K562 (cell line): ENCODE data around the gene DTX2. TPM values are rescaled to one million over a fixed set of nuclear protein-coding genes. Genes with fewer than 3 reads are reported as not detected.
"Not testable (repeated sequence)": the region's sequence is repeated elsewhere in the genome, so short reads cannot be mapped to it uniquely, and the experiment has no call there.

ENCODE experiments used
- ATAC-seq: fragments of 200-7000 bp; cut with Tn5 transposase; 3 replicates; pipeline ENCODE4 v1.9.1; 2020; ENCODE audit warnings: moderate library complexity
- BruUV-seq: library from RNA; stranded (reverse); fragments of 400-500 nt; replicated peaks from 2 replicates; lab custom pipeline; 2021; lab: Mats Ljungman, UMichigan
- CTCF ChIA-PET: fragments of 300-600 bp; formaldehyde crosslinking; extraction: SDS; loops from one replicate; lab custom pipeline; 2021; ENCODE audit warnings: low intra/inter-chr PET ratio; lab: Yijun Ruan, JAX
- POLR2A ChIA-PET: fragments of 300-600, 350-650 bp; sonication (Branson Sonifier 250); formaldehyde crosslinking; extraction: SDS; loops from one replicate; lab custom pipeline; 2021; ENCODE audit warnings: antibody characterized with exemption, inconsistent platforms; lab: Yijun Ruan, JAX
- DNase-seq, 4 experiments: peaks; one replicate each; pipeline versions ENCODE4 v3.0.0 to v3.0.0-alpha.2; 2011 to 2018; ENCODE audit warnings: low spot score in 3 of 4, mixed read lengths in 3 of 4; ENCODE audit errors: extremely low read depth in 1 of 4
- FAIRE-seq: peaks from 2 replicates; lab custom pipeline; 2011; peaks lifted over from hg19 to GRCh38; lab: Jason Lieb, UNC
- H2AFZ ChIP-seq: 2 replicates; pipeline ENCODE4 v1.6.0; 2011; ENCODE audit warnings: low read depth, low read length, control low read depth, inconsistent platforms
- H3K27ac ChIP-seq: fragments of 200-600 bp; 3 replicates; pipeline ENCODE4 v1.8.0; 2011; ENCODE audit warnings: low read depth, mild to moderate bottlenecking, control low read depth, inconsistent platforms, low read length, moderate library complexity, mixed read lengths; ENCODE audit errors: extremely low read depth
- H3K27me3 ChIP-seq, 2 experiments: fragments of 300-600 bp in 1 of 2; 2 replicates in 1 of 2; 3 replicates in 1 of 2; pipeline versions ENCODE4 v1.6.0 to v1.8.0; 2011; ENCODE audit warnings: inconsistent platforms in 2 of 2, low read length in 2 of 2, mild to moderate bottlenecking in 1 of 2, mixed read lengths in 1 of 2, moderate library complexity in 1 of 2; ENCODE audit not compliant: control insufficient read depth in 2 of 2, insufficient read depth in 2 of 2
- H3K36me3 ChIP-seq: fragments of 300-600 bp; 3 replicates; pipeline ENCODE4 v1.8.0; 2011; ENCODE audit warnings: mild to moderate bottlenecking, low read length, inconsistent platforms; ENCODE audit not compliant: control insufficient read depth, insufficient read depth
- H3K4me1 ChIP-seq, 2 experiments: fragments of 200-600 bp in 1 of 2; replicated peaks in 1 of 2; 2 replicates in 1 of 2; 3 replicates in 1 of 2; pipeline versions ENCODE4 v1.5.1 to v1.8.0; 2011; ENCODE audit warnings: inconsistent platforms in 2 of 2, low read length in 2 of 2, mild to moderate bottlenecking in 1 of 2, mixed read lengths in 1 of 2, moderate library complexity in 1 of 2; ENCODE audit not compliant: control insufficient read depth in 2 of 2, insufficient read depth in 2 of 2
- H3K4me2 ChIP-seq: 2 replicates; pipeline ENCODE4 v1.6.1; 2011; ENCODE audit warnings: low read length, control low read depth, inconsistent platforms, mixed read lengths; ENCODE audit not compliant: insufficient read depth
- H3K4me3 ChIP-seq: fragments of 200-600 bp; sonication (generic), shearing (Covaris generic); 2 replicates; pipeline ENCODE4 v1.5.1; 2016; ENCODE audit warnings: control low read depth, inconsistent platforms
- H3K79me2 ChIP-seq: fragments of 200-600 bp; 3 replicates; pipeline ENCODE4 v1.8.0; 2011; ENCODE audit warnings: low read length, inconsistent platforms; ENCODE audit not compliant: control insufficient read depth, insufficient read depth
- H3K9ac ChIP-seq, 2 experiments: 2 replicates each; pipeline versions ENCODE4 v1.6.0 to v1.6.1; 2011; ENCODE audit warnings: low read depth in 2 of 2, low read length in 2 of 2, control low read depth in 1 of 2, inconsistent platforms in 1 of 2, mild to moderate bottlenecking in 1 of 2, mixed read lengths in 1 of 2; ENCODE audit not compliant: insufficient read depth in 1 of 2
- H3K9me1 ChIP-seq: one replicate; pipeline ENCODE4 v1.6.0; 2011; ENCODE audit warnings: inconsistent platforms, mild to moderate bottlenecking, low read length, moderate library complexity; ENCODE audit not compliant: control insufficient read depth, insufficient read depth
- H3K9me3 ChIP-seq: replicated peaks from 2 replicates; pipeline ENCODE4 v1.5.1; 2011; ENCODE audit warnings: low read depth, low read length, inconsistent platforms; ENCODE audit not compliant: control insufficient read depth, insufficient read depth
- H4K20me1 ChIP-seq: replicated peaks from 2 replicates; pipeline ENCODE4 v1.6.1; 2011; ENCODE audit warnings: low read length, inconsistent platforms, mixed read lengths; ENCODE audit not compliant: control insufficient read depth, insufficient read depth
- WGBS: fragments of 100-300 bp; shearing (Covaris generic); methylation state at CpG from one replicate; pipeline ENCODE4 v1.1.6; 2016; ENCODE audit warnings: low coverage, mixed read lengths; ENCODE audit not compliant: insufficient coverage; ENCODE audit errors: missing lambda C conversion rate; 5-methylcytosine and 5-hydroxymethylcytosine counted together
- in situ Hi-C: fragments of 300-500 bp; cut with MboI; formaldehyde crosslinking; loops from 4 replicates; pipeline ENCODE4 v1.15.0; 2018; ENCODE audit warnings: inconsistent platforms, mixed read lengths
- intact Hi-C: fragments of 100-400 bp; cut with micrococcal nuclease; formaldehyde crosslinking; loops from 2 replicates; pipeline ENCODE4 v1.14.2; 2022
- polyA plus RNA-seq, 8 experiments: library from polyadenylated mRNA; depleted of rRNA in 4 of 8; stranded (reverse) in 5 of 8; unstranded in 3 of 8; fragments of >200 nt; fragmentation: Nextera tagmentation in 2 of 8; fragmentation: Illumina TruSeq in 1 of 8; extraction: Ambion mirVana in 2 of 8; extraction: Trizol in 1 of 8; gene quantifications; 2 replicates each; pipeline versions ENCODE4 v1.2.1 to v1.2.3, GENCODE V29; 2011 to 2014; ENCODE audit warnings: inconsistent platforms in 1 of 8, missing spikeins in 1 of 8
- total RNA-seq, 7 experiments: library from RNA; depleted of rRNA in 6 of 7; stranded (reverse); fragments of >200 nt in 6 of 7; fragmentation: Illumina TruSeq in 2 of 7; extraction: Trizol in 2 of 7; gene quantifications; 2 replicates each; pipeline versions ENCODE4 v1.2.1 to v1.2.3, GENCODE V29; 2011 to 2021; ENCODE audit warnings: low replicate concordance in 1 of 7

Gene DTX2
- total and polyA plus RNA-seq, 9 of the 15 experiments (the other 6 are each of a cell fraction or from before 2014, with no cell fraction given), result 0.20 to 31.5 (median 9.8) TPM

DNA sequence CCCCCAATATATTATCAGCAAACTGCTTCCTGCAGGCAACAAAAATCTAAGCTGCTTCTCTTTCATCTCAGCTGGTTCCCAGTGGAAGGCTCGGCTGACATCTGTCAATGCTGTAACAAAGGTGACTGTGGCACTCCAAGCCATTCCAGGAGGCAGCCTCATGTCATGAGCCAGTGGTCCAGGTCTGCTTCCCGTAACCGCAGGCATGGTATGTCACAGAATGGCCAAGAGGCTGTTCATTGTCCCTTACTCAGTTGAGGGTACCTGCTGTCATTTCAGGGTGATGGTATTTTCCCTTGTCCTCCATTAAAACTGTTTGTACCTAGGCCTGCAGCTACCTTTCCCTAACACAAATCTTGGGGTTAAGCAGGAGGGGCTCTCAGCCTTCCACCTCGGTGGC, 21.1 kb upstream of the DTX2 start:
- CTCF ChIA-PET, in situ Hi-C loops, H3K27ac ChIP-seq, H3K9me3 ChIP-seq, H3K79me2 ChIP-seq, intact Hi-C loops, POLR2A ChIA-PET, FAIRE-seq, H3K4me1 ChIP-seq, DNase-seq, H3K9ac ChIP-seq, H3K4me3 ChIP-seq, H3K27me3 ChIP-seq, H4K20me1 ChIP-seq, BruUV-seq, H2AFZ ChIP-seq, ATAC-seq, H3K4me2 ChIP-seq, H3K36me3 ChIP-seq, H3K9me1 ChIP-seq: not testable (repeated sequence)
- 66% methylated on average over 3 of the region's 4 CpGs for WGBS

DNA sequence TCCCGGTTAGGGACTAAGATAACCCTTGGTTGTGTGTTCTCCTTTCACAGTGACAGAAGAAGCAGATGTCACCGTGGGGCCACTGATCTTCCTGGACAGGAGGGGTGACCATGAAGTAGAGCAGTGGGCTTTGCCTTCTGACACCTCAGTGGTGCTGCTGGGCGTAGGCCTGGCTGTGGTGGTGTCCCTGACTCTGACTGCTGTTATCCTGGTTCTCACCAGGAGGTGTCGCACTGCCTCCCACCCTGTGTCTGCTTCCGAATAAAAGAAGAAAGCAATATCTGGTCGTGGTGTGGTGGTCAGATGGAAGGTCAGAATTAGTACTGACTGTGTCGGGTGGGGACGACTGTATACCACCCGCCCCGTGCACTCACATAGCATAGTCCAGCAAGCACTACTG, 19.7 kb upstream of the DTX2 start:
- H3K4me2 ChIP-seq, H3K27ac ChIP-seq, DNase-seq, H3K9me1 ChIP-seq, H3K4me1 ChIP-seq, CTCF ChIA-PET, H3K79me2 ChIP-seq, BruUV-seq, H3K36me3 ChIP-seq, H3K27me3 ChIP-seq, in situ Hi-C loops, H3K9me3 ChIP-seq, H2AFZ ChIP-seq, H3K9ac ChIP-seq, H4K20me1 ChIP-seq, intact Hi-C loops, H3K4me3 ChIP-seq, POLR2A ChIA-PET: not testable (repeated sequence)
- ATAC-seq, result peak; percentile 90
- FAIRE-seq, result peak; percentile 98
- WGBS, result 43% methylated on average over 2 of the region's 10 CpGs
